ENCODE measurements around the gene EPHB3.
A peak's percentile ranks its signal among the peaks of the same experiment; 100 is the strongest.

The EPHB3 gene

DNA sequence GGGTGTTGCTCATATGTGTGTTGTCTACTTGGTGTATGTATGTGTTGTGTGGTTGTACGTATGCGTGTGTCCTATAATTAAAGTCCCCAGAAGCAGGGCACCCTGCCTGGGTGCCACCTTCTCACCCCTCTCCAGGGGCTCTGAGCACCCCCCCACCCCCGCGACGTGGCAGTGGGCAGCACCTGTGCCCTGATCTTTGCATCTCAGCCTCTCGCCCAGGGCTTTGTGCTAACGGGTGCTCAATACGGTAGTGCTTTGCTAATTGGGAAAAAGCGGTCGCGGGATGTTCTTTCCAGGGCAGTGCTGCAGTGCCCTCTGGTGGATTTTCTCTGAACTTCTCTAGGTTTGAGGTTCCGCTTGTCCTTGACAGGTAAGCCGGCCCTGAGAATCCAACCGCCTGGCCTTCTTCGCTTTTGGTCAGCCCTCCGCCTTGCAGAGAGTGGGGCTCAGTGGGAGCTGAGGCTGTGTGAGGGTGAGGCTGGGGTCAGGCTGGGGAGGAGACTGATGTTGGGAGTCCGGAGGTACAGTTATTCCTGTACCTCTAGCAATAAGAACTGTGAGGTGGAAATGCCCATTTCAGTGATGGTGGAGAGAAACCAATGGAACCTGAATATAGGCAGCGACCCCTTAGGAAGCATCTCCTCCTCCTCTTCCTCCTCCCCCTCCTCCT lies 17.6 kb upstream of the EPHB3 start:
- DNase-seq = peak; percentile 50

DNA sequence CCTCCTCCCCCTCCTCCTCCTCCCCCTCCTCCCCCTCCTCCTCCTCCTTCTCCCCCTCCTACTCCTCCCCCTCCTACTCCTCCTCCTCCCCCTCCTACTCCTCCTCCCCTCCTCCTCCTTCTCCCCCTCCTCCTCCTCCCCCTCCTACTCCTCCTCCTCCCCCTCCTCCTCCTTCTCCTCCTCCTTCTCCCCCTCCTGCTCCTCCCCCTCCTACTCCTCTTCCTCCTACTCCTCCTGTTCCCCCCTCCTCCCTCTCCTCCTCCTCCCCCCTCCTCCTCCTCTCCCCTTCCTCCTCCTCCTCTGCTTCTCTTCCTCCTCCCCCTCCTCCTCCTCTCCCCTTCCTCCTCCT lies 17.1 kb upstream of the EPHB3 start:
- DNase-seq = no peak

GRCh38 chr3:184545769-184546168 lies 15.8 kb upstream of the EPHB3 start:
- no peak for DNase-seq

- no peak for DNase-seq
Measured at GRCh38 chr3:184546252-184546651, 15.3 kb upstream of the EPHB3 start.

DNA sequence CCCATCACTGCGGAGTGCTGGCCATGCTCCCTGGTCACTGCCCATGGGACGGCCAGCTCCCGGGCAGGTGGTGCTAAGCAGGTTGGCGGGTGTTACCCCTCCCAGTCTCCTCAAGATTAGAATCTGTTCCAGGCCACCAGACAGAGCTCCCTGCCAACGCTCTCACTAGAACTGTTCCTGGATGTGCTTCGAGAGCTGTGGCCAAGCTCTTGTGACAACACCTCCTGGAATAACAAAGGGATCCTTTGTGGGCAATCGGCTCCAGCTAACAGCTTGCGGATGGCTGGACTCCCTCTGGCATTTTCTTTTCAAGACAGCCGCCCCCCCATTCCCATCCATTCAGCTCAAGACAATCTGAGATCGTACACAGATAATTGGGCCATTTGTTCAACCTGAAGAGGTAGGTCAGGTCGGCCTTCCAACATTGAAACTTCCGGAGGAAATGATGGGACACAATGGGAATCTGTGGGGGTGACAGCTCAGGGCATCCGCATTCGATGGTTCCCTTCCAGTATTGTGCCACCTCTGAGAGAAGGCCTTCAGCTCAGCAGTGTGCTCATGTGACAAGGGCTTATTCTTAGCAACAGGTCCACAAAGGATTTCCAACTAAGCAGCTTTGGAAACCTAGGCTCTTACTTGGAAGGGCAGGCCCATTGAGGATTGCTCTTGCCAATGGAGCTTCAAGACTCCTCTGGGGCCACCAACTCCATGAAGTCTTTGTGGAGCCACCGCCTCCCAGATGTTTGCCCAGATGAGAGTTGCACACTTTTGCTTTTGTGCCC lies 11.6 kb upstream of the EPHB3 start:
- DNase-seq = no peak

- DNase-seq = no peak
Measured at GRCh38 chr3:184551103-184551502, 10.5 kb upstream of the EPHB3 start.

GRCh38 chr3:184551614-184552256 lies 9.8 kb upstream of the EPHB3 start:
- DNase-seq = no peak

GRCh38 chr3:184552296-184552695 lies 9.3 kb upstream of the EPHB3 start:
- no peak for DNase-seq

GRCh38 chr3:184552863-184553262 lies 8.7 kb upstream of the EPHB3 start:
- DNase-seq = no peak

GRCh38 chr3:184553385-184553784 lies 8.2 kb upstream of the EPHB3 start:
- DNase-seq = no peak

DNA sequence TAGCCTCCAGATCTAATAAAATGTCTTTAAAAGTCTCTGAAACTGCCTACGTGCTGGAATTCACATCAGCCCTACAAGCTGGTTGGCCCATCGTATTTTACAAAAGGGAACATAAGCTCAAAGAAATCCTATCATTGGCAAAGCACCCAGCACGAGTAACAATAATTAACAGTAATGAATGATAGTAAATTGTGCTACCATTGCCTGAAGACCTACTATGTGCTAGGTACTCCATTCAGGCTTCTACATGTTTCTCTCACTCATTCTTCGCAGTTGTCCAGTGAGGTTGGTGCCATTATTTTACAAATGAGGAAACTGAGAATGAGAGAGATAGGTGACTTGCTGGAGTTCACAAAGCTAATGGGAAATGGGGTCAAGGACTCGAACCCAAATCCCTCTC lies 7.1 kb upstream of the EPHB3 start:
- no peak for DNase-seq

- DNase-seq = no peak
Measured at GRCh38 chr3:184556582-184557347, 4.8 kb upstream of the EPHB3 start.

DNA sequence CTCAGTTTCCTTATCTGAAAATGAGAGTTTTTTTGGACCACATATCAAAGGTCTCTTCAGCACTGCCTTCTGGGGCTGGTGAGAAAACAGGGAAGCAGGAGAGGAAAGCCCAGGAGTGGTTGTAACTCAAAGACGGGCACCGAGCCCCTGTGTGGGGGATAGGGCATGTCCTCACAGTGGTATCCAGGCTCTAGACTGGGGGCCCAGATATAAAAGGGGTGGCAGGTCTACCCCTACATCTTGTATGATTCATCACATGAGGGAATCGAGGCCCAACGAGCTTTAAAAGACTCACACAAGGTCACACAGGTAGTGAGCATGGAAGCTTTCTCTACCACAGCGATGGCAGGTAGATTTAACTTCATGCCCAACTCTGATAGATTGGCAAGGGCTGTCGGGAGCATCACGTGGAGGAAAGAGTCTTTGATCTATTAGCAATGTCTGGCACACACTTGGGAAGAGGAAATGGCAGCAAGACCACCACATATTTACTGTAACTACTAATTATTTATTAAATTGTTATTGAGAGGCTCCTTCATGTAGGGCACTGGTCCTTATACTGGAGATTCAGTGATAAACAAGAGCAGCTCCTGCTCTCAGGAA lies 4.1 kb upstream of the EPHB3 start:
- DNase-seq = no peak

DNA sequence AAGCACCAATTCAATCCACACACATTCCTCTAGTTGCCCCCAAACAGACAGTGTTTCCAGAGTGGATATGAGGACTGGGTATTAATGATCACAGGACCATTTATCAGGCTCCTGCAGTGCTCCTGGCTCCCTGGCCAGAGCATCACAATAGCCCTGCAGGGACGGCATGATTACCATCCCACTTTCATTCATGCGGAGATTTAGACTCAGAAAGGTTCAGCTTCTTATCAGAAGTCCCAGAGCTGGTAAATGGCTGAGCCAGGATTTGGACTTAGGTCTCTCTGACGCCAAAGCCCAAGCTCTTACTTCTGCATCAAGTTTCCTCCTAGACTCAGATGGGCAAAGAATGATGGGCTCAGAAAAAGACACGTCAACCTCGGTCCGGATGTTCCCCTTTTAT lies 2.9 kb upstream of the EPHB3 start:
- no peak for DNase-seq

- DNase-seq = no peak
Measured at GRCh38 chr3:184559336-184559735, 2.2 kb upstream of the EPHB3 start.

GRCh38 chr3:184560531-184560930 lies 1.1 kb upstream of the EPHB3 start:
- no peak for DNase-seq

DNA sequence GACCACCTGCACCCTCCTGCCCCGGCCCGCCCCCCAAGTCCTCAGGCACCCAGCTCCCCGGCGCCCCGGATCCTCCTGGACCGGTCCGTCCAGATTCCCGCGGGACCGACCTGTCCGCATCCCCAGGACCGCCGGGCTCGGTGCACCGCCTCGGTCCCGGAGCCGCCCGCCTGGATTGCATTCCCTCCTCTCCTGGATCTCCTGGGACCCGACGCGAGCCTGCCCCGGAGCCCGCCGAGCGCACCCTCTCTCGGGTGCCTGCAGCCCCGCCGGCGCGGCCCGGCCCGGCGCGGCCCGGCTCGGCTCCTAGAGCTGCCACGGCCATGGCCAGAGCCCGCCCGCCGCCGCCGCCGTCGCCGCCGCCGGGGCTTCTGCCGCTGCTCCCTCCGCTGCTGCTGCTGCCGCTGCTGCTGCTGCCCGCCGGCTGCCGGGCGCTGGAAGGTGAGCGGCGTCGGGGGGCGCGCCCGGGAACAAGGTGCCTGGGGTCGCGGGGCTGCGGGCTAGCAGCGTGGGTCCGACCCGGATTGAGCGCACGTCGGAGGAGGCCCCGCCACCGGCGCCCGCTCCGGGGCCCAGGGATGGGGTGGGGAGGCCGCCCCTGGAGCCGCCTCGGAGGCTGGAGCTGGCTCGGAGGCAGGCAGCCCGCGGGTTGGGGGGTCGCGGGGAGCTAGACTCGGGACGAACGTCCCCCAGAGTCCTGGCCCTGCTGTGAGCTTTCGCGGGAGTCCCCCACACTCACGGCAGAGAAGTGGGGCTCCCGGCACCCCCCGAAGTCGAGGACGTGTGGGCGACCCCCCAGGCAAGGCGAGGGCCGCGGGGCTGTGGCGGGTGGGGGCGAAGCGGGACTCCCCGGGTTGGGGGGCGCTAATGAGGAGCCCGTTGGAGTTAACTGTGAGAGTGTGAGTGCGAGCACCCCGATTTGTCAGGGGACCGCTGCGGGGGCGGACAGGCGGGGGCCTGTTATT lies 610 bp downstream of the EPHB3 start:
- DNase-seq = no peak

- no peak for DNase-seq
Measured at GRCh38 chr3:184562878-184563560, 1.4 kb downstream of the EPHB3 start.

DNA sequence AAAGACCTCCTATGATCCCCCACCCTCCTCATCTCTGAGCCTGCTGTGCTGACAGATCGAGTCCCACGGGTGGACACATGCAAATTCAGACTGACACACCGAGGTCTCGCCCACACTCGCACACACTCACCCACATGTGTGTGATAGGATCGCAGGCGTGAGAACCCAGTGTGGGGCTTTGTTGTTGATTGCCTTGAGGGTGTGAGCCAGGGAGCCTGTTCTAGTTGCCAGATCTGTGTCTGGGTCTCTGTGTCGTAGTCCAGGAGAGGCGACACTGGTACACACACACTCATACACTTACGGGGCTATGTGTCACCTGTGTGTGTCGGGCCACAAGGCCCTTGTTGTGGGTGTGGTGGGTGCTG lies 2.0 kb downstream of the EPHB3 start:
- DNase-seq = no peak

DNA sequence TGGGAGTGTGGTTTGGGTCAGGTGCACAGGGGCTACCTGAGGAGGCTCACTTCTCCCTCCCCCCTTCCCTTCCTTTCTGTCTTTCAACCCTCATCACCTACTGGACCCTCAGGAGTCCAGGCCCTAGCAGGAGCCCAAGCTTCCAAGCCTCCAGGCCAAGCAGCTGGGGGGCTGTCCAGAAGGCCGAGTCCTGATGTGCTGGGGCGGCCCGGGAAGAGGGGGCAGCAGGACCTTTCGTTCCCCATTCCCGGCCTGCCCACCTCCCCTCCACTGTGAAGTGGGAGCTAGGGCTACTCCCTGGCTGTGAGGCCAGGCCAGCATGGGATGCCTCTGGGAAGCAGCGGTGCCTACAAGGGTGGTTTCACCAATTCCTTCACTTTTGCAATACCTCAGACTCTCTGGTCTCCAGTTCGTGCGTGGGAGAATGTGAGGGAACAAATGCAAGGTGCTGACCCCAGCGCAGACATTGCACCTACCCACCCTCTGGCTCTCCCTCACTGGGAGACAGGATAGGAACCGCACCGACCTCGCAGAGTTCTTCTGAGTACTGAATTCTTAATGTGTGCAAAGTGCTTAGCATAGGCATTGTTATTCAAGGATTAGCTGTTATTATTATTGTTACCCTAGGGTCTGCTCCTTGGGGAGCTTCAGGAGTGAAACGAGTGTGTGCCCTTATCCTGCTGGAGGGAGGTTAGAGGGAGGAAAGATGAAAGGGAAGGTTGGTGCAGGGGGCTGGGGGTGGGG lies 2.5 kb downstream of the EPHB3 start:
- no peak for DNase-seq
